ENCODE measurements around the gene ERMP1. TPM values are rescaled to one million over a fixed set of nuclear protein-coding genes. Genes with fewer than 3 reads are reported as not detected.

Gene ERMP1
- total RNA-seq, 1 donor from 2014 or later, result 23.1 TPM

DNA sequence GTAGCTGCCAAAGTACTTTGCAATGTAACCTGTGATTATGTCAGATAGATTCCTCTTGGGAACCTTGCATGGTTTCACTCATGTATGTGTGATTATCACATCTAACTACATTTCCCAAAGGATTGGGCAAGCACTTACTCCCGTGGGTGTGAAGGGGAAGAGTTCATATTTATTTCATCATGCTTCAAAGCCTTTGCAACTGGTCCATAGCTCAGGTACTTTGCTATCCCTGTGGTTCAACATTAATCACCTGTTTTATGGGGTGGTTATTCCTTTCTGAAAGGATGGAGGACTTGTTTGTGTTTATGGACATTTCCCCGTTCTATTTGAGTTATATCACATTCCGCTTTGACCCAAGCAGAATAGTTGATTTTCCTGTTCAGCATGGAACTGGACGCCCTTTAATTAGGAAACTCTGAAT lies 13.6 kb upstream of the ERMP1 start:
- peaks cover 84% of the 10 kb centered on the region for H3K4me1 Mint-ChIP-seq (ENCODE audit: low read depth)
- peaks cover 12% of the 10 kb centered on the region for H3K36me3 Mint-ChIP-seq (ENCODE audit: low read depth)
- H3K9me3 Mint-ChIP-seq, result peaks cover 7% of the 10 kb centered on the region
- H3K27ac Mint-ChIP-seq, result no peak overlapping the region
- intact Hi-C loops (cut with micrococcal nuclease), result loop anchor here (10.0 kb wide), 1 partner anchor 1172 kb away; the partner anchor contains the start of gene CDC37L1
- DNase-seq (ENCODE audit: low spot score), result no peak
- H3K27me3 Mint-ChIP-seq (ENCODE audit: insufficient read depth), result no peaks in the 10 kb centered on the region
- H3K4me3 Mint-ChIP-seq, result no peak overlapping the region

DNA sequence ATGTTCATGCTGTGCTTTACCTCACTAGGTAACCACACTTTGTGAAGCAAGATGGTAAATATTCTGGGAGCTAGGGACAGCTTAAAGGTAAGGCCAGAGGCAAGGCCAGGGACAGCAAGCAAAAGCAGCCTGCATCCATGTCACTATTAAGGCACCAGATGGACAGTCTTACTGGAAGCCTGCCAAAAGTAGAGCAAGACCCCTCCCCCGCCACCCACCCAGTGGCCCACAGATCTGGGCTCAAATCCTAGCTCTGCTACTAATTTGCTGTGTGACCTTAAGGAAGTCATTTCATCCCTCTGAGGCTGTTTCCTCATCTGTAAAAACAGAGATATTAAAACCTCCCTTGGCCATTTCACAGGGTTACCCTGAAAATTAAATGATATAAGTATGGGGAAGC lies 13.2 kb upstream of the ERMP1 start:
- Mint-ChIP-seq H3K27ac (peak overlapping the region; percentile 85), H3K4me3 (no peak overlapping the region)
- intact Hi-C loops (cut with micrococcal nuclease), result loop anchor here (10.0 kb wide), 1 partner anchor 1171 kb away; the partner anchor contains the start of gene CDC37L1

GRCh38 chr9:5845157-5845531 lies 12.2 kb upstream of the ERMP1 start:
- Mint-ChIP-seq H3K27ac (peak overlapping the region; percentile 88), H3K4me3 (peak overlapping the region; percentile 69), H3K9me3 (peaks cover 12% of the 10 kb centered on the region), H3K36me3 (ENCODE audit: low read depth) (peaks cover 14% of the 10 kb centered on the region), H3K27me3 (ENCODE audit: insufficient read depth) (no peaks in the 10 kb centered on the region), H3K4me1 (ENCODE audit: low read depth) (peaks cover 85% of the 10 kb centered on the region)
- intact Hi-C loops (cut with micrococcal nuclease), result loop anchor here (2.0 to 10.0 kb wide), 4 partner anchors 42 to 1170 kb away; partner anchors contain the start of genes CDC37L1, JAK2 and UHRF2
- no peak for DNase-seq (ENCODE audit: low spot score)

More for the DNA sequence above, 13.2 kb upstream of the ERMP1 start:
- Mint-ChIP-seq H3K36me3 (ENCODE audit: low read depth) (peaks cover 12% of the 10 kb centered on the region), H3K4me1 (ENCODE audit: low read depth) (peaks cover 84% of the 10 kb centered on the region), H3K9me3 (peaks cover 9% of the 10 kb centered on the region), H3K27me3 (ENCODE audit: insufficient read depth) (no peaks in the 10 kb centered on the region)
- no peak for DNase-seq (ENCODE audit: low spot score)

GRCh38 chr9:5843794-5844471 lies 11.0 kb upstream of the ERMP1 start:
- intact Hi-C loops (cut with micrococcal nuclease), result loop anchor here (2.0 to 10.0 kb wide), 5 partner anchors 43 to 1169 kb away; partner anchors contain the start of genes CD274, CDC37L1, JAK2 and UHRF2
- peaks cover 12% of the 10 kb centered on the region for H3K9me3 Mint-ChIP-seq
- peaks cover 88% of the 10 kb centered on the region for H3K4me1 Mint-ChIP-seq (ENCODE audit: low read depth)
- no peak for DNase-seq (ENCODE audit: low spot score)
- peaks cover 18% of the 10 kb centered on the region for H3K36me3 Mint-ChIP-seq (ENCODE audit: low read depth)
- peak overlapping the region; percentile 88 for H3K27ac Mint-ChIP-seq
- H3K27me3 Mint-ChIP-seq (ENCODE audit: insufficient read depth), result no peaks in the 10 kb centered on the region
- H3K4me3 Mint-ChIP-seq, result peak overlapping the region; percentile 69

- peaks cover 86% of the 10 kb centered on the region for H3K4me1 Mint-ChIP-seq (ENCODE audit: low read depth)
Measured at GRCh38 chr9:5842929-5843793, 10.2 kb upstream of the ERMP1 start.

DNA sequence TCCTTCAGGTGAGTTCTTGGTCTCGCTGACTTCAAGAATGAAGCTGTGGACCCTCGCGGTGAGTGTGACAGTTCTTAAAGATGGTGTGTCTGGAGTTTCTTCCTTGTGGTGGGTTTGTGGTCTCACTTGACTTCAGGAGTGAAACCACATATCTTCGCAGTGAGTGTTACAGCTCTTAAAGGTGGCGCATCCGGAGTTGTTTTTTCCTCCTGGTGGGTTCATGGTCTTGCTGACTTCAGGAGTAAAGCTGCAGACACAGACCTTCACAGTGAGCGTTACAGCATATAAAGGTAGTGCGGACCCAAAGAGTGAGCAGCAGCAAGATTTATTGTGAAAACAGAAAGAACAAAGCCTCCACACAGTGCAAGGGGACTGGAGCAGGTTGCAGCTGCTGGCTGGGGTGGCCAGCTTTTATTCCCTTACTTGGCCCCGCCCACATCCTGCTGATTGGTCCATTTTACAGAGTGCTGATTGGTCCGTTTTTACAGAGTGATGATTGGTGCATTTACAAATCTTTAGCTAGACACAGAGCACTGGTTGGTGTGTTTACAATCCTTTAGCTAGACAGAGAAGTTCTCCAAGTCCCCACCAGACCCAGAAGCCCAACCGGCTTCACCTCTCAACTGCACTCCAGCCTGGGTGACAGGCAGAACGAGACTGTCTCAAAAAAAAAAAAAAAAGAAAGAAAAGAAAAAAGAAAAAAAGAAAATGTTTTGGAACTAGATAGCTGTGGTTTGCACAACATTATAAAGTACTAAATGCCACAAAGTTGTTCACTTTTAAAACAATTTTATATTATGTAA lies 9.1 kb upstream of the ERMP1 start:
- Mint-ChIP-seq H3K36me3 (ENCODE audit: low read depth) (peaks cover 16% of the 10 kb centered on the region), H3K27me3 (ENCODE audit: insufficient read depth) (no peaks in the 10 kb centered on the region), H3K4me3 (peak overlapping the region; percentile 71), H3K4me1 (ENCODE audit: low read depth) (peaks cover 83% of the 10 kb centered on the region), H3K27ac (peak overlapping the region; percentile 90), H3K9me3 (peaks cover 12% of the 10 kb centered on the region)
- peak; percentile 69 for DNase-seq (ENCODE audit: low spot score)
- intact Hi-C loops (cut with micrococcal nuclease), result loop anchor here (1.0 to 10.0 kb wide), 4 partner anchors 9 to 1167 kb away; partner anchors contain the start of genes CD274, CDC37L1 and ERMP1

More at GRCh38 chr9:5842929-5843793, 10.2 kb upstream of the ERMP1 start:
- H3K9me3 Mint-ChIP-seq, result peaks cover 12% of the 10 kb centered on the region
- no peaks in the 10 kb centered on the region for H3K27me3 Mint-ChIP-seq (ENCODE audit: insufficient read depth)
- peak overlapping the region; percentile 88 for H3K27ac Mint-ChIP-seq
- no peak for DNase-seq (ENCODE audit: low spot score)
- intact Hi-C loops (cut with micrococcal nuclease), result loop anchor here (1.0 to 10.0 kb wide), 3 partner anchors 8 to 1168 kb away; partner anchors contain the start of genes CD274 and CDC37L1
- peaks cover 16% of the 10 kb centered on the region for H3K36me3 Mint-ChIP-seq (ENCODE audit: low read depth)
- H3K4me3 Mint-ChIP-seq, result peak overlapping the region; percentile 69

GRCh38 chr9:5840788-5841187 lies 7.9 kb upstream of the ERMP1 start:
- DNase-seq (ENCODE audit: low spot score), result no peak
- Mint-ChIP-seq H3K36me3 (ENCODE audit: low read depth) (peaks cover 18% of the 10 kb centered on the region), H3K27me3 (ENCODE audit: insufficient read depth) (no peaks in the 10 kb centered on the region), H3K4me1 (ENCODE audit: low read depth) (peaks cover 78% of the 10 kb centered on the region), H3K9me3 (peaks cover 12% of the 10 kb centered on the region), H3K4me3 (peak overlapping the region; percentile 22), H3K27ac (no peak overlapping the region)
- intact Hi-C loops (cut with micrococcal nuclease), result loop anchor here (1.0 to 10.0 kb wide), 3 partner anchors 7 to 1166 kb away; partner anchors contain the start of genes CD274, CDC37L1 and ERMP1

DNA sequence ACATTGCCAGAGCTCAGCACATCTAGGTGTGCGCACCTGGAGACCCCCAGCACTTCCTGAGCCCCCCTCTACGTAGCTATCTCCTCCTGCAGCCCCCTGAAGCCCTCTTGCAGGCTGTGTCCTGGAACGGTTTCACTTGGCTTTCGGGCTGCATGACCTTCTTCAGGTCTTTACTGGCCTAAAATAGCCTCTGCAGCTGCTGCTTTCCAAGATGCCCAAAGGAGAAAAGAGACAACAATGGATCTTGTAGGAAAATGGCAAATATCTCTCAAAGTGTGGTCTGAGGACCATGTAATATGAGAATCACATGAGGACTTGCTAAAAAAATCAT lies 6.6 kb upstream of the ERMP1 start:
- Mint-ChIP-seq H3K27ac (no peak overlapping the region), H3K4me3 (no peak overlapping the region), H3K4me1 (ENCODE audit: low read depth) (peaks cover 73% of the 10 kb centered on the region), H3K36me3 (ENCODE audit: low read depth) (peaks cover 13% of the 10 kb centered on the region), H3K9me3 (peaks cover 12% of the 10 kb centered on the region), H3K27me3 (ENCODE audit: insufficient read depth) (no peaks in the 10 kb centered on the region)
- intact Hi-C loops (cut with micrococcal nuclease), result no loop called here
- DNase-seq (ENCODE audit: low spot score), result no peak

DNA sequence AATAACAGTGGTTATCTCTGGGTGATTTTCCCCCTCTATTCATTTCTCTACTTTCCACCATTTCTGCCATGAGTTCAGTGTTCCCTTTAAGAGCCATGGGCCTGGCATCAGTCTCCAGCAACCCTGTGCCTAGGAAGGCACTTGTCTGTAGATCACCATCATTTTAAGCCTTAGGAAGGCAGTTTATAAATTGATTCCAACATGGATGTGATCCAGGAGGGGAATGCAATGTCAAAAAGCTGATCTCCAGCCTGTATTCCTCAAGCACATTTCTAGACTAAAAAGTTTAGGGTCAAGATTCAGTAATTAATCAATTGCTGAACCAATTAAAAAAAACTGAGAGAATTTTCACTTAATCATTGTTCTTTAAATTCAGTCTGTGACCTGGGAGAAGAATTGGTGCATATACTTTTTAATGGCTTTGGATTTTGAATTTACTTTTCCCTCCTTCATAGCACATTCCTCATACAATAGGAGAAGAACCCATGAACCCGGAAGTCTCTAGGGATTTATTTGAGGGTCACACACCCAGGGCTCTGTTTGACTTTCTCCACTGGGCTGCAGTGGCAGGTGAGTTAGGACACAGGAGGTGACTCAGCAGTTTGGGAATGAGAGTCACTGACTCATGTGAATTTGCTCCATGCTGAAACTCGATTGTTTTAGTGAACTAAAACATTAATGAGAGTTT lies 6.1 kb upstream of the ERMP1 start:
- Mint-ChIP-seq H3K9me3 (peaks cover 12% of the 10 kb centered on the region), H3K36me3 (ENCODE audit: low read depth) (peaks cover 13% of the 10 kb centered on the region), H3K4me1 (ENCODE audit: low read depth) (peaks cover 73% of the 10 kb centered on the region), H3K4me3 (no peak overlapping the region), H3K27me3 (ENCODE audit: insufficient read depth) (no peaks in the 10 kb centered on the region), H3K27ac (no peak overlapping the region)
- no peak for DNase-seq (ENCODE audit: low spot score)
- intact Hi-C loops (cut with micrococcal nuclease), result no loop called here

DNA sequence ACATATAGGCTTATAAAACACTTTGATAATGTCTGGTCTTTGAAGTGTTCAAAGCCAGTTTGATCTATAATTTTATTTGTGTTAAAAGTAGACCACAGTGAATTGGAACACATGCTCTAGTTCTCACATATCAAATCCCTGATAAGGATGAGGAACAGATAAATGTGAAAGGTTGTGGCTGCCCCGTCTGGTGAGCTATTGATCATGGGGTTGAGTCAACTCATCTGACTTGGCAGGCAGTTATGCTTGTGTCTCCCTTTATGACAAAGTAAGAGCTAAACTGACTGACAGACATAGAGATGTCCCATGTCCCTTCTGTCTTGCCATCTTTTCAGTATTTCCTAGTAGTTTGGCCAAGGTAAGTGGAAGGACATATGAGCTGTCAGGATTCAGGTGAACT lies 2.9 kb upstream of the ERMP1 start:
- peaks cover 65% of the 10 kb centered on the region for H3K4me1 Mint-ChIP-seq (ENCODE audit: low read depth)
- peaks cover 11% of the 10 kb centered on the region for H3K36me3 Mint-ChIP-seq (ENCODE audit: low read depth)
- H3K27me3 Mint-ChIP-seq (ENCODE audit: insufficient read depth), result no peaks in the 10 kb centered on the region
- peaks cover under 1% of the 10 kb centered on the region for H3K9me3 Mint-ChIP-seq
- H3K27ac Mint-ChIP-seq, result no peak overlapping the region
- no peak for DNase-seq (ENCODE audit: low spot score)
- intact Hi-C loops (cut with micrococcal nuclease), result no loop called here
- H3K4me3 Mint-ChIP-seq, result no peak overlapping the region

- DNase-seq (ENCODE audit: low spot score), result no peak
- Mint-ChIP-seq H3K4me3 (peak overlapping the region; percentile 38), H3K36me3 (ENCODE audit: low read depth) (peaks cover 15% of the 10 kb centered on the region), H3K4me1 (ENCODE audit: low read depth) (peaks cover 58% of the 10 kb centered on the region), H3K27me3 (ENCODE audit: insufficient read depth) (no peaks in the 10 kb centered on the region), H3K9me3 (no peaks in the 10 kb centered on the region), H3K27ac (peak overlapping the region; percentile 56)
- intact Hi-C loops (cut with micrococcal nuclease), result loop anchor here (5.0 kb wide), 3 partner anchors 47 to 923 kb away; partner anchors contain the start of gene KDM4C
Measured at GRCh38 chr9:5834214-5834613, 1.3 kb upstream of the ERMP1 start.

All from activated T-helper 1 cell treated with anti-CD3 and anti-CD28 coated beads, Interleukin-12 subunit alpha, Interleukin-12 subunit beta, Interleukin-2, Interleukin-4 antibody, amounts not matched to agents 30 ng/mL and 10 ng/mL and 1 ng/mL, durations not matched to agents 14 hours and 24 hours and 36 hours (primary cell).